Heart right ventricle (tissue), 16 donors: ENCODE measurements around the gene CLK2. TPM values are rescaled to one million over a fixed set of nuclear protein-coding genes. Genes with fewer than 3 reads are reported as not detected.

Experiments
- ATAC-seq, 8 donors: fragments of 200-7000 bp; cut with Tn5 transposase; one replicate each; pipeline ENCODE4 v1.9.1; 2020; ENCODE audit warnings: mild to moderate bottlenecking in 8 of 8, moderate library complexity in 8 of 8, moderate number of reproducible peaks in 1 of 8
- DNase-seq, 2 donors: peaks; one replicate each; pipeline ENCODE4 v3.0.0-alpha.2; 2020
- H3K27ac ChIP-seq, 10 donors: fragments of 200-600 bp; sonication (generic) in 2 of 10; one replicate each; pipeline versions ENCODE4 v1.5.0 to v1.8.0; 2020 to 2022; ENCODE audit warnings: mild to moderate bottlenecking in 3 of 10
- H3K27me3 ChIP-seq, 7 donors: fragments of 200-600 bp; one replicate each; pipeline ENCODE4 v1.8.0; 2021 to 2022; ENCODE audit warnings: mild to moderate bottlenecking in 2 of 7
- H3K36me3 ChIP-seq, 9 donors: fragments of 200-600 bp; sonication (generic) in 1 of 9; one replicate each; pipeline versions ENCODE4 v1.5.0 to v1.8.0; 2020 to 2022; ENCODE audit warnings: mild to moderate bottlenecking in 2 of 9
- H3K4me1 ChIP-seq, 9 donors: fragments of 200-600 bp; sonication (generic) in 1 of 9; one replicate each; pipeline versions ENCODE4 v1.5.0 to v1.8.0; 2020 to 2022; ENCODE audit warnings: mild to moderate bottlenecking in 4 of 9
- H3K4me3 ChIP-seq, 10 donors: fragments of 200-600 bp; sonication (generic) in 2 of 10; one replicate each; pipeline versions ENCODE4 v1.5.0 to v1.8.0; 2020 to 2022; ENCODE audit warnings: mild to moderate bottlenecking in 7 of 10, moderate library complexity in 2 of 10
- H3K9me3 ChIP-seq, 11 donors: fragments of 200-600 bp in 10 of 11; sonication (generic) in 2 of 11; one replicate each; pipeline versions ENCODE4 v1.5.0 to v1.8.0; 2013 to 2022; ENCODE audit warnings: mild to moderate bottlenecking in 2 of 11, control low read depth in 1 of 11, moderate library complexity in 1 of 11
- WGBS, 2 donors: extraction: QIAGEN DNeasy Blood & Tissue Kit; methylation state at CpG; one replicate each; pipeline ENCODE4 v1.1.7; 2013; ENCODE audit warnings: inconsistent platforms in 1 of 2; 5-methylcytosine and 5-hydroxymethylcytosine counted together
- intact Hi-C, 10 donors: fragments of 100-400 bp; cut with DNase I; formaldehyde crosslinking; loops; one replicate each; pipeline versions ENCODE4 v1.11.1 to v1.14.2; 2022
- polyA plus RNA-seq, 2 donors: library from polyadenylated mRNA; stranded (reverse); fragments of 200-250 nt; gene quantifications; one replicate each; pipeline ENCODE4 v1.2.3, GENCODE V29; 2013
- total RNA-seq, 10 donors: library from RNA; stranded (reverse); fragmentation: NEBNext Ultra II Directional in 3 of 10; extraction: Animal tissue kit (Norgen Biotek cat#: 25700) in 3 of 10; gene quantifications; one replicate each; pipeline versions ENCODE4 v1.2.1 to v1.2.4, GENCODE V29; 2021 to 2023
- TF ChIP-seq, protein P1 (sequence below), 9 donors: fragments of 200-600 bp; sonication (generic) in 2 of 9; IDR thresholded peaks; one replicate each; pipeline versions ENCODE4 v1.5.0 to v1.8.0; 2021 to 2022; ENCODE audit warnings: antibody characterized with exemption in 9 of 9, mild to moderate bottlenecking in 5 of 9, moderate library complexity in 1 of 9
- donor health status: Arrhythmogenic right ventricular cardiomyopathy.
- donor health status: ischemic (EF 13 %, LVEDD 7.1; RV severe dilation, severe dysfunction).
- donor health status: healthy with polysubstance abuse.
- donor health status: DM: no; HTN: yes; CAD: no.
- donor health status: DM: no; HTN: no; CAD: no.
- donor health status: ischemic (EF 25% LVEDD 6.9; RV normal size, moderate dysfunction).
- donor health status: ischemic (EF 25% LVEDD 5.7; RV mildly dilated, moderate dysfunction).
- donor health status: healthy.
- donor health status: DM: yes; HTN: yes; CAD: no.
- donor health status: Ischemic cardiomyopathy.
- donor health status: ischemic (EF 35%, LVEDD 5.7; RV mildly dilated, moderate dysfunction).
- donor health status: nonischemic (EF 11% LVEDD 7.7; RV severe dilation, severe dysfunction).
- donor health status: DM: yes; HTN: yes; CAD: no.
- donor health status: PGD.
- donor health status: ischemic (EF 29% LVEDD 5.4; RV normal size, mild dysfunction).
- donor health status: nonischemic (EF 23%, LVEDD 6.1; RV moderate dilation, normal function).

The CLK2 gene
- total and polyA plus RNA-seq, 12 donors: 12.5 to 47.1 (median 18.0) TPM

DNA sequence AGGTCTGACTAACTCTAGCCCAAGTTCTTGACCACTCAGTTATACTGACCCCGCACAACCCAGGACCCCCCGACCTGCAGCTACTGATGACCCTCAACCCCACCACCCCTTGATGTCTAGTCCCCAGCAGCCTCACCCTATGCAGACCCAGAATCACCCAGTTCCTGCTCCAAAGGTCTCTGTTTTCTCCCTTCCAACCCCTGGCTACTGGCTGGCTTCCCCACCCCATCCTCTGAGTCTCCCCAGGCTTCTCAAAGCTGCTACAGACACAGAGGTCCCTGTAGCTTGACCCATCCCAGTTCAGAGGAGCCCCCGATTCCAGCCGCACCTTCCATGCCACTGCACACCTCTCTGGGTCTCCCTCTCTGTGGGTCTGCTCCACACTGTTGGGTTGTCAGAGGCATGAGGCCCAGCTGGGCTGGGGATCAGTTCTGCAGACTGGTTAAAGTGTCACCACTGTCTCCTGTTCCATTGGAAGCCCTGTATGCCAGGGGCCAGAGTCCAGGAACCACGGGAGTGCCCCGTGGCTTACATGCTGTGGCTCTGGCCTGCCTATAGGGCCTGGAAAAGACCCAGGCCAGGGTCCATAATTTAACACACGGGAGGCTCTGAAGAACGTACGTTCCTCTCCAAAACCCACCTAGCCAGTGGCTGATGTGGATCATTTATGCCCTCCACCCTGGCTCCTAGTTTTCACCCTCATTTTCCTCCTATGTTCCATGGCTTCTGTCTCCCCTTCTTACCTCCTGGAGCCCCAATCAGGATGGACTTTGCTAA is 27.4 kb upstream of the CLK2 start:
- ATAC-seq (peak in 1 of 8 donors; percentile 19), DNase-seq (no peak)
- Histone ChIP-seq H3K27me3 (peaks cover 0 to 22% (median 12%) of the 10 kb centered on the region in 7 donors), H3K27ac (no peak overlapping the region), H3K36me3 (no peaks in the 10 kb centered on the region), H3K9me3 (no peaks in the 10 kb centered on the region), H3K4me1 (peaks cover 0 to under 1% (median 0%) of the 10 kb centered on the region in 9 donors), H3K4me3 (no peak overlapping the region)
- 86 to 88% methylated on average over 9 of the region's 9 CpGs for WGBS, 2 donors
- TF ChIP-seq, protein P1, sequence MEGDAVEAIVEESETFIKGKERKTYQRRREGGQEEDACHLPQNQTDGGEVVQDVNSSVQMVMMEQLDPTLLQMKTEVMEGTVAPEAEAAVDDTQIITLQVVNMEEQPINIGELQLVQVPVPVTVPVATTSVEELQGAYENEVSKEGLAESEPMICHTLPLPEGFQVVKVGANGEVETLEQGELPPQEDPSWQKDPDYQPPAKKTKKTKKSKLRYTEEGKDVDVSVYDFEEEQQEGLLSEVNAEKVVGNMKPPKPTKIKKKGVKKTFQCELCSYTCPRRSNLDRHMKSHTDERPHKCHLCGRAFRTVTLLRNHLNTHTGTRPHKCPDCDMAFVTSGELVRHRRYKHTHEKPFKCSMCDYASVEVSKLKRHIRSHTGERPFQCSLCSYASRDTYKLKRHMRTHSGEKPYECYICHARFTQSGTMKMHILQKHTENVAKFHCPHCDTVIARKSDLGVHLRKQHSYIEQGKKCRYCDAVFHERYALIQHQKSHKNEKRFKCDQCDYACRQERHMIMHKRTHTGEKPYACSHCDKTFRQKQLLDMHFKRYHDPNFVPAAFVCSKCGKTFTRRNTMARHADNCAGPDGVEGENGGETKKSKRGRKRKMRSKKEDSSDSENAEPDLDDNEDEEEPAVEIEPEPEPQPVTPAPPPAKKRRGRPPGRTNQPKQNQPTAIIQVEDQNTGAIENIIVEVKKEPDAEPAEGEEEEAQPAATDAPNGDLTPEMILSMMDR (IDR thresholded peaks at IDR 0.05): no peak
- intact Hi-C loops: no loop called here

DNA sequence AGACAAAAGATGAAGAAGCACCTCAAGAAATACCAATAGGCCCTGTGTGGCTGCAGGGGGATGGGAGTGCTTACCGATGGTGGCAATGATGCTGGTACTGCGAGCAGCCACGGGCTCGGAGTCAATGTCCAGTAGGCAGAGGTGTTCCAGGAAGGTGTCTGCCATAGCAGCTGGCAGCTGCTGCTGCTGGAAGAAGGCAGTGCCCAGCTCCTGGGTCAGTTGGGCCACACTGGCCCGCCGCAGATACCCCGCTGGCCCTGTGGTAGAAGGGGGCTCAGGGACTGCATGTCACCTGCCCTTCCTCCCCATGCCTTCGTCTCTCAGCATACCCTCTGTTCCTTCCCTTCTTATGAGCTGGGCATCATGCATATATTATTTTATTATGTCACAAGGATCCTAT is 26.7 kb upstream of the CLK2 start:
- H3K9me3 ChIP-seq: no peaks in the 10 kb centered on the region
- DNase-seq (no peak), ATAC-seq (no peak)
- peaks cover 2 to 29% (median 20%) of the 10 kb centered on the region in 7 donors for H3K27me3 ChIP-seq
- intact Hi-C loops: no loop called here
- no peak overlapping the region for H3K4me3 ChIP-seq
- no peaks in the 10 kb centered on the region for H3K36me3 ChIP-seq
- TF ChIP-seq, protein P1 (IDR thresholded peaks at IDR 0.05): no peak
- H3K27ac ChIP-seq: no peak overlapping the region
- peaks cover 2 to 8% (median 5%) of the 10 kb centered on the region in 9 donors for H3K4me1 ChIP-seq
- WGBS, 2 donors: 95% methylated on average over 8 of the region's 8 CpGs

DNA sequence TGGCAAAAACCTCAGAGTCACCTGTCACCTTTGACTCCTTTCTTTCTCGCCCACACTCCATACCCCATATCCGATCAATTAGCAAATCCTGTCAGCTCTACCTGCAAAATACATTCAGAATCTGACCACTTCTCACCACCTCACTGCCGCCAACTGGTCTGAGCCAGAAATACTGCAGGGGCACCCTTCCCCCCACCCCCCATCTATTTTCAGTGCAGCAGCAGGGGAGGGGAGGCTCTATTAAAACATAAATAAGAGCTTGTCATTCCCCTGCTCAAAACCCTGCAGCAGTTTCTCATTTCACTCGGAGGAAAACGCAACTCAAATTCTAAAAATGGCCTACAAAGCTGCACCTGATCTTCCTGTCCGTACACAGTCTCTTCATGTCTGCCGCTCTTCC is 24.1 kb upstream of the CLK2 start:
- Histone ChIP-seq H3K9me3 (no peaks in the 10 kb centered on the region), H3K36me3 (no peaks in the 10 kb centered on the region), H3K4me3 (no peak overlapping the region), H3K27me3 (peaks cover 9 to 47% (median 32%) of the 10 kb centered on the region in 7 donors), H3K4me1 (peaks cover 2 to 14% (median 6%) of the 10 kb centered on the region in 9 donors), H3K27ac (no peak overlapping the region)
- intact Hi-C loops: no loop called here
- no peak for ATAC-seq
- TF ChIP-seq, protein P1 (IDR thresholded peaks at IDR 0.05): no peak
- no peak for DNase-seq
- 67 to 72% methylated on average over 7 of the region's 7 CpGs for WGBS, 2 donors

DNA sequence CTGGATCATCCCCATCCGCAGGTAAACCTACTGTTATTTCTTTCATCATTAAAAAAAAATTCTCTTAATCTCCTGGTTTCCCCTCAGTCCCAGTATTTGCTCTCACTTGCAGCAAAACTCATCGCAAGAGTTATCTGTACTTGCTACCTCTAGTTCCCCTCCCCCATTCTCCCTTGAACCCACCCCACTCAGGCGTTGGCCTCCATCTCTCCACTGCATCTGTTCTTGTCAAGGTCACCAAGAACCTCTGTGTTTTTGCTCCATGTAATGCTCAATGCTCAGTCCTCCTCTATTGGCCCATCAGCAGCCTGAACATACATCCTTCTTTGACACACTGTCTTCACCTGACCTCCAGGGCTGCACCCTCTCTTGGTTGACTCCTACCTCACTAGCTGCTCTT is 23.4 kb upstream of the CLK2 start:
- Histone ChIP-seq H3K4me3 (no peak overlapping the region), H3K4me1 (peaks cover 2 to 14% (median 6%) of the 10 kb centered on the region in 9 donors), H3K36me3 (no peaks in the 10 kb centered on the region), H3K27ac (no peak overlapping the region), H3K27me3 (peaks cover 9 to 48% (median 32%) of the 10 kb centered on the region in 7 donors), H3K9me3 (no peaks in the 10 kb centered on the region)
- WGBS, 2 donors: 80 to 83% methylated on average over 3 of the region's 3 CpGs
- TF ChIP-seq, protein P1 (IDR thresholded peaks at IDR 0.05): no peak
- intact Hi-C loops: no loop called here
- DNase-seq: no peak
- ATAC-seq: no peak
